ENCODE data around the gene RPLP1.

RPLP1 gene

DNA sequence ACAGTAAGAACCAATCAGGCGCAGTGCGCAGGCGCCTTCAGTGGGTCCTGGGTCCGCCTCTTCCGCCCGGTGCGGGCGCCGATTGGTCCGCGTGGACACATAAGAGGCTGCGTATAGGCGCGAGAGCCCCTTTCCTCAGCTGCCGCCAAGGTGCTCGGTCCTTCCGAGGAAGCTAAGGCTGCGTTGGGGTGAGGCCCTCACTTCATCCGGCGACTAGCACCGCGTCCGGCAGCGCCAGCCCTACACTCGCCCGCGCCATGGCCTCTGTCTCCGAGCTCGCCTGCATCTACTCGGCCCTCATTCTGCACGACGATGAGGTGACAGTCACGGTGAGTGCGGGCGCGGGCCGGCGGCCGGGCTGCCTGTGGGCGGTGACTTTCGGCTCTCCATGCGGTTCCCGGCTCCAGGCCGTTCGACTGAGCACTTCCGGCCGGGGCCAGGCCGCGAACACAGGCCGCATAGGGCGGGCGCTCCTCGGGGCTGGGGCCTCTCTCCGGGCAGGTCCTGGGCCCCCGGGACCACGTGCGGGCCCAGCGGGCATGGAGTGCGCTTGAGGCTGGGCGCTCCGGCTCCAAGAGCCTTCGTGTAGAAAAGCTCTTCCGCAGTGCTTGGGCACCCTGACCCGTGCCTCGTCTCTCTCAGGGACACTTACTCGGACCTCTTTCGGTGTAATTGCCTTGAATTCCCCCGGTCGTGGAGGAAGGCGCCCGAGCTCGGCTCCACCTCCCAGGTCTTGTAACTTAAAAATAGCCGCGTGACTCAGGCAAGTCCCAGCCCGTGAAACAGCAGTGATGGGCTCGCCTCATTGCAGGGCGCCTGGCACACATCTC is at the start of gene RPLP1:
Gene RPLP1, plus strand, starts transcription at position 127 of the 830 bp plus-strand sequence. Its CDS starts 131 bp downstream, at position 258.
- DNase-seq = peak; percentile 75

DNA sequence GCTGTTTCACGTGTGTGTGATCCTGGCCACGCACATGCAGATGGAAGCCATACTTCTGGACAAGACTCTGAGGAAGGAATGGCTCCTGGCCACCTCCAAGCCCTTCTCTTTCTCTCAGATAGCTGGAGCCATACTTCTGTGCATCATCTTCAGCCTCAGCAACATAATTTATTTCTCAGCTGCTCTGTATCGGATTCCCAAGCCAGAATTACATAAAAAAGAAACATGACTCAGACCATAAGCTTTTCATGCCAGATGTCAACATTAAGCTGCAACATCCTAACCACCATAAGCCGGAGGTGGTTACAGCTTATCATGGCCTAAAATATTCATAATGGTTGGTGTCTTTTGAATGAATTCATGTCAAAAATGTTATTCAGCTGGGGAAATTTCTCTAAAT is 49.0 kb upstream of the RPLP1 start:
- no peak for DNase-seq

GRCh38 chr15:69405110-69405509 is 47.5 kb upstream of the RPLP1 start:
- DNase-seq = no peak

DNA sequence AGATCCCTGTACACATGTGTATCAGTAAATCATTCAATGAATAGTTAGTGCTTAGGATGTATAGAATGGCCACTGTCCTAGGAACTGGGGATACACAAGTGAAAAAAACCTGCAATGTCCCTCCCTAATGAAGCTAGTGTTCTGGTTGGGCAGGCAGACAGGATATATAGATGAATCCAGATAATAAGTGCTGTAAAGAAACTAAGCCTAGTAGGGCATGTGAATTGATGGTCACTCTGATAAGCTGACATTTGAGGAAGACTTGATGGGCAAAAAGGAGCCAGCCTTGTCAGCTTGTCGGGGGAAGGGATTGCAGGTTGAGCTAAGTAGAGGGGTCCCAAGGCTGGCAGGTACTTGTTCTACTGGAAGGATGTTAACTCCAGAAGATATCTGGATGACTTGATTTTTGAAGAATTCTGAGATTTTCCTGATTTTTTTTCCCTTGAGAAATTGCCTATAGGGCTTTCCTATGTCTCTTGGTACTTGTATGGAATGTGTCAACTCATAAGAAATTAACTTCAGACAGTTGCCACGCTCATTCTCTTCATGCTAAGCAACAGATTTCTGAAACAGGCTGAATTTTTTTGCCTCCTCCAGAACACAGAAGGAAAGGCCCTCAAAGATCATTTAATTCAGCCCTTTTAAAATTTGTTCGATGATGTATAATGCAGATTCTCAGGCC is 44.8 kb upstream of the RPLP1 start:
- no peak for DNase-seq

DNA sequence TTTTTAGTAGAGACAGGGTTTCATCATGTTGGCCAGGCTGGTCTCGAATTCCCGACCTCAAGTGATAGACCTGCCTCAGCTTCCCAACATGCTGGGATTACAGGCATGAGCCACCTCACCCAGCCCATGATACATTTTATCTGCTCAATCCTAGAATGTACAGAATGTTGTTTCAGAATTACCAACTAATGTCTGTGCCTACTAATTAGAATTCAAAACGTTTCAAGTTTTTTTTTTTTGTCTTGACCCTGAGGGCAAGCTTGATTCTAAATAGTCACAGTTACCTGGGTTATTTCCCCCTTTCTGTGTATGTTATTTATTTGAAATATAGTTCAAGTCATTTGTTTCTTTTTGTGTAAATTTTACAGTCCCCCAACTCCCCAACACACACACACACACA is 43.8 kb upstream of the RPLP1 start:
- DNase-seq = no peak

DNA sequence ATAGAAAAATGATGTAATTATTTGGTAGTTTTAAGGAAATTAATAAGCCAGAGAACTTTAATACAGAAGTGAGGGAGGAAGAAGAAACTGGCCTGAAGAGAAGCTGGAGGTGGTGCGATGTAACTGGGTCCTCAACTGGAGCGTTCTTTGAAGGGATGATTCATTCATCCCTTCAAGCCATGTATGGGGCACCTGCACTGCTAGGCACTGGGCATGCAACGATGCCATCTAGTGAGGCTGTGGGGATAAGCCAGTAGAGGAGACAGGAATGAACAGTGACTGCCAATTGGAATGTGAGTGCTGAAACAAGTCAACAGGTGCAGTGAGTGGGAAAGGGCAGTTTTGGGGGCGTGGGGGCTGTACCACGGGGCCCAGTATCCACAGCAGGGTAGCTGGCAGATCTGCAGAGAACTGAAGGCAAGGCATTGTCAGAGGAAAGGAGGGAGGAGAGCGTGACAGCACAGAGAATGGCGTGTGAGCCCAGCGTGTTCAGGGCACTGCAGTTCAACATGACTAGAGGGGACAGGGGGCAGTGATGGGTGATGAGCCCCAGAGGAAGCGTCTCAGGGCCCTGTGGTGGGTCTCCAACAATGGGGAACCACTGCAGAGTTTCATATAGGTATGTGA is 42.3 kb upstream of the RPLP1 start:
- no peak for DNase-seq

GRCh38 chr15:69412274-69412673 is 40.3 kb upstream of the RPLP1 start:
- no peak for DNase-seq

DNA sequence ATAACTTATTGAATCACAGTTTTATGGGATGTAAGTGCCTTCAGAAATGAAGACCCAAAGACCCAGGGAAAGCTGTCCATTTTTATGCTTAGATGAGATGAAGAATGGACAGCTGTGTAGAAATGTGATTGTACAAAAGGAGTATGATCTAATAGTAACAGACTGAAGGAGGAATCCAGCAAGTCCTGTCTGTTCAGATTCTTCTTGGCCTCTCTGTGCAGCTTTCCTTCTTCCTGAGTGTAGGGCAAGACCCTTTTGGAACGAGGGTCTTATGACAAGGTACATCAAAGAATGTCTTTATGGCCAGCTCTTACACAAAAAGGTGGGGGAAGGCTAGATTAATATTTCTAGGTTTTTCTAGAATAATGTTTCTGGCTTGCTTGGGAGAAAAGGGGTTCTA is 39.9 kb upstream of the RPLP1 start:
- DNase-seq = no peak

- DNase-seq = peak; percentile 74
These were observed 38.6 kb upstream of the RPLP1 start, which contains the start of gene KIF23 for GRCh38 chr15:69413822-69414700. KIF23 (plus strand) TSS chr15:69414349; CDS start chr15:69414466, 117 bp downstream.

- no peak for DNase-seq
These were observed 37.9 kb upstream of the RPLP1 start for GRCh38 chr15:69414701-69415167.

DNA sequence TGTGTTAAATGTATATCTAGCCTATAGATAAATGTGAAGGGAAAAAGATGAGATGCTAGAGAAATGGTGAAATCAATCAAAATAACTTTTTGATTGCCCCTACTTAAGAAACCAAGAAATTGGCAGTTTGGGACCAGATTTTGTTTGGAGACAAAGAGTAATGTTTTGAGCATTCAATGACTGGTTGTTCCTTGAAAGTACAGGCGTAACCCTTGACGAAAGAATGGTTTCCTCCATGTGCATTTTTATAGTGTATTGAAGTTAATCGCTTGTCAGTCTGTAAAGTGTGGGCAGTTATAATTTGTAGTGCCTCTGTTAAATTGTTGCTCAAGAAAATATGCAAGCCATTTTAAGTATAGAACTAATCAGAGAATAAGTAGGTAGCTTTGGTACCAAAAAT is 37.2 kb upstream of the RPLP1 start:
- DNase-seq = no peak

DNA sequence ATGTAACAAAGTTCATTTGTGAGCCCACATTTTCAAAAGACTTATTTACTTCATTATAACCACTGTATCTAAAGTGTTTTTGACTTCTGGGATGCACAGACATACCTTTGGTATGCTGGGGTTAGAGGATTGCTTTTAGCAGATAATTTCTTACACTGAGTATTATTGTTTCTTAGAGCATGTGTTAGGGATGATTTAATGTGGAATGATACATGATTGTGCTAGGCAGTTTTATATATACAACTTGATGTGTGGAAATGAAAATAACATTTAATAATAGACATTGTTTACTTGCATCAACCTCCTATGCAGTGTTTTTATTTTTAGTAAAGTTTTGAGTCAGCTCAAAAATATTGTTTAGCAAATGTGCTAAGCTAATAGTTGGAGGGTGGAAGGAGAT is 35.0 kb upstream of the RPLP1 start:
- no peak for DNase-seq

DNA sequence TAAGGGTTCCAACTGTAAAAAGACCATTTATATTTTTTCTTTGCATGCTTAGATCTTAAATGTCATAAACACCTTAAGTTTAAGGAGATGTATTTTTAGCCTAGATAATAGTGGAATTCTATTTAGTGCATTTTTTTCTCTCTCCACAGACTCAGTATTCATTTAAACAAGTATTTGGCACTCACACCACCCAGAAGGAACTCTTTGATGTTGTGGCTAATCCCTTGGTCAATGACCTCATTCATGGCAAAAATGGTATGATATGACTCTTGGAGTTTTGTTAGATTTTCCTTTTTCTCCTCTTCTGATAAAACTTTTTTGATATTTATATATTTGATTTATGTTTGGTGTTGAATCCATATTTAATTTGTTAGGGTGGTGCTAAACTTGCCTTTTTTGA is 31.1 kb upstream of the RPLP1 start:
- DNase-seq = no peak

DNA sequence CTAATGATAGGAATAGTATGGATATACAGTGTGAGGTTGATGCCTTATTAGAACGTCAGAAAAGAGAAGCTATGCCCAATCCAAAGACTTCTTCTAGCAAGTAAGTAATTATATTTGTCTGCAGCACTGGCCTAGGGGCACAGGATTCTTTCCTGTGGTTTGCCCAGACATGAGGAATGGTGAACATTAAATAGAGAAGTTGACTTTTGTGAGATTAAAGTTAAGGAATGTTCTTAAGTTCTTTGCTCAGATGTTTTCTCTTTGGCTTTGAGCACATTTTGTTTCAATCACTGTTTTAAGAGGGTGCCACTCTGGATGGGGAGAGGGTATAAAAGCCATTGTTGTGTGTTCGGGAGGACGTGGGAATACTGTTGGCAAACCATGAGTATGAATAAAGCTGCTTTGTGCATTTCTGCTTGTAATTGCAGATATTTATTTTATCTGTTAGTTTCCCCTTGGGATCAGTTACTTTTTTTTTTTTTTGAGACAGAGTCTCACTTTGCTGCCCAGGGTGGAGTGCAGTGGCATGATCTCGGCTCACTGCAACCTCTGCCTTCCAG is 30.2 kb upstream of the RPLP1 start:
- no peak for DNase-seq

GRCh38 chr15:69424001-69424400 is 28.6 kb upstream of the RPLP1 start:
- DNase-seq = no peak

- no peak for DNase-seq
These were observed 27.7 kb upstream of the RPLP1 start for GRCh38 chr15:69424748-69425413.

GRCh38 chr15:69433831-69434230 is 18.8 kb upstream of the RPLP1 start:
- DNase-seq = no peak

- DNase-seq = no peak
These were observed 18.4 kb upstream of the RPLP1 start for GRCh38 chr15:69434238-69434637.

- no peak for DNase-seq
These were observed 17.9 kb upstream of the RPLP1 start for GRCh38 chr15:69434679-69435078.

- DNase-seq = no peak
These were observed 16.6 kb upstream of the RPLP1 start for GRCh38 chr15:69435985-69436384.

- no peak for DNase-seq
These were observed 15.7 kb upstream of the RPLP1 start for GRCh38 chr15:69436951-69437350.

DNA sequence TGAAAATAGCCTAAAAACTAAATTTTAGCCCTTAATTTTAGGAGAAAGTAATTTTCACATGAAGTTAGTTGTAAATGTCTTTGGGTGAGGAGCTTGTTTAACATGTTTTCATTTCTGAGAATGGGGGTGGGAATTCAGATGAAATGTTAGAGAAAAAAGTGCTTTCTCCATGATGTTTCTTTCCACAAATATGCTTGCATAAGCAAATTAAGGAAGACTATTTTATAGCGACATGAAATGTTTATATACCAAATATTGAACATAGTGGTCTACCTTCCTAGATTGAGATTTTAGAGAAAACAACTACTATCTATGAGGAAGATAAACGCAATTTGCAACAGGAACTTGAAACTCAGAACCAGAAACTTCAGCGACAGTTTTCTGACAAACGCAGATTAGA is 13.0 kb upstream of the RPLP1 start:
- DNase-seq = no peak

Data from NCI-H1417 treated with DMSO at 0.1 percent for 48 hours (cell line).